WTC11 (cell line): Measurements from ENCODE around the gene EYA2.

Experiments
- CBFB ChIP-seq: sonication (generic); formaldehyde crosslinking; IDR thresholded peaks from 2 replicates; pipeline ENCODE4 v1.8.1; 2022; ENCODE audit warnings: mild to moderate bottlenecking, low read depth, missing genetic modification reagents
- CREM ChIP-seq: sonication (generic); formaldehyde crosslinking; IDR thresholded peaks from 2 replicates; pipeline ENCODE4 v1.8.1; 2022; ENCODE audit warnings: mild to moderate bottlenecking, missing genetic modification reagents, moderate library complexity
- NFATC4 ChIP-seq: fragments of 250-450 bp; sonication (Bioruptor Pico); IDR thresholded peaks from 2 replicates; pipeline ENCODE4 v1.9.0; 2021; ENCODE audit warnings: mild to moderate bottlenecking
- NFYB ChIP-seq: sonication (generic); formaldehyde crosslinking; conservative IDR thresholded peaks from 2 replicates; pipeline ENCODE4 v1.8.0; 2022; ENCODE audit warnings: low read depth, missing genetic modification reagents
- NR3C1 ChIP-seq: sonication (generic); formaldehyde crosslinking; conservative IDR thresholded peaks from 2 replicates; pipeline ENCODE4 v1.8.1; 2023; ENCODE audit warnings: low read depth, mild to moderate bottlenecking, missing genetic modification reagents
- SP1 ChIP-seq: sonication (generic); formaldehyde crosslinking; conservative IDR thresholded peaks from 2 replicates; pipeline ENCODE4 v1.8.1; 2022; ENCODE audit warnings: missing genetic modification reagents
- TCF7 ChIP-seq: sonication (generic); formaldehyde crosslinking; IDR thresholded peaks from 2 replicates; pipeline ENCODE4 v1.8.0; 2022; ENCODE audit warnings: mild to moderate bottlenecking, low read depth, missing genetic modification reagents, moderate library complexity
- ZNF138 ChIP-seq: sonication (generic); formaldehyde crosslinking; conservative IDR thresholded peaks from 2 replicates; pipeline ENCODE4 v1.8.1; 2022; ENCODE audit warnings: mild to moderate bottlenecking, moderate library complexity, missing genetic modification reagents
- TF ChIP-seq, protein P1 (sequence below): sonication (generic); formaldehyde crosslinking; IDR thresholded peaks from 2 replicates; pipeline ENCODE4 v1.8.0; 2022; ENCODE audit warnings: missing genetic modification reagents
- TF ChIP-seq, protein P2 (sequence below): fragments of 200-600 bp; IDR thresholded peaks from 2 replicates; pipeline ENCODE4 v1.8.0; 2022; ENCODE audit warnings: antibody characterized with exemption
- TF ChIP-seq, protein P3 (sequence below): sonication (generic); formaldehyde crosslinking; IDR thresholded peaks from 2 replicates; pipeline ENCODE4 v1.8.0; 2022; ENCODE audit warnings: mild to moderate bottlenecking, missing genetic modification reagents
- TF ChIP-seq, protein P4 (sequence below): sonication (generic); formaldehyde crosslinking; IDR thresholded peaks from 2 replicates; pipeline ENCODE4 v1.8.1; 2022; ENCODE audit warnings: low read depth, mild to moderate bottlenecking, moderate library complexity, missing genetic modification reagents, borderline replicate concordance
- TF ChIP-seq, protein P5 (sequence below): sonication (generic); formaldehyde crosslinking; conservative IDR thresholded peaks from 2 replicates; pipeline ENCODE4 v1.8.1; 2022; ENCODE audit warnings: mild to moderate bottlenecking, missing genetic modification reagents
- TF ChIP-seq, protein P6 (sequence below): sonication (generic); formaldehyde crosslinking; IDR thresholded peaks from 2 replicates; pipeline ENCODE4 v1.8.1; 2022; ENCODE audit warnings: low read depth, missing genetic modification reagents, borderline replicate concordance

DNA sequence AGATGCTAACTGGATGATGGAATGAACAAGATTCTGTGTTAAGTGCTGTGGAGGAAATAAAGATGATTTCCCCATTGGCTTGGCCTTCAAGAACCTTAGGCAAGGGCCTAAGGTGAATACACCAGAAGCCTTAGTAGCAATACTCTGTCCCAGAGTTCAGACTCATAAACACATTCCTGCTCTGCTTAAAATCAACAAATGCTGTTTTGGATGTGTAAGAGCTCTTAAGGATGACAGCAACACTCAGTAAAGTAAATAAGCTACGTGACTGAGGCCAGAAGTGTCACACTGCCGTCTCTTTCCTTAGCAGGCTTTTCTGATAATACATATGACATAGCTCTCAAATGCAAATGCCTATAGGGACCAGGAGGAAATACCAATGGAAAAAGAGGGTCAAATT, 90.6 kb downstream of the EYA2 start:
- no peak for TF ChIP-seq CREM
- TF ChIP-seq, protein P1, sequence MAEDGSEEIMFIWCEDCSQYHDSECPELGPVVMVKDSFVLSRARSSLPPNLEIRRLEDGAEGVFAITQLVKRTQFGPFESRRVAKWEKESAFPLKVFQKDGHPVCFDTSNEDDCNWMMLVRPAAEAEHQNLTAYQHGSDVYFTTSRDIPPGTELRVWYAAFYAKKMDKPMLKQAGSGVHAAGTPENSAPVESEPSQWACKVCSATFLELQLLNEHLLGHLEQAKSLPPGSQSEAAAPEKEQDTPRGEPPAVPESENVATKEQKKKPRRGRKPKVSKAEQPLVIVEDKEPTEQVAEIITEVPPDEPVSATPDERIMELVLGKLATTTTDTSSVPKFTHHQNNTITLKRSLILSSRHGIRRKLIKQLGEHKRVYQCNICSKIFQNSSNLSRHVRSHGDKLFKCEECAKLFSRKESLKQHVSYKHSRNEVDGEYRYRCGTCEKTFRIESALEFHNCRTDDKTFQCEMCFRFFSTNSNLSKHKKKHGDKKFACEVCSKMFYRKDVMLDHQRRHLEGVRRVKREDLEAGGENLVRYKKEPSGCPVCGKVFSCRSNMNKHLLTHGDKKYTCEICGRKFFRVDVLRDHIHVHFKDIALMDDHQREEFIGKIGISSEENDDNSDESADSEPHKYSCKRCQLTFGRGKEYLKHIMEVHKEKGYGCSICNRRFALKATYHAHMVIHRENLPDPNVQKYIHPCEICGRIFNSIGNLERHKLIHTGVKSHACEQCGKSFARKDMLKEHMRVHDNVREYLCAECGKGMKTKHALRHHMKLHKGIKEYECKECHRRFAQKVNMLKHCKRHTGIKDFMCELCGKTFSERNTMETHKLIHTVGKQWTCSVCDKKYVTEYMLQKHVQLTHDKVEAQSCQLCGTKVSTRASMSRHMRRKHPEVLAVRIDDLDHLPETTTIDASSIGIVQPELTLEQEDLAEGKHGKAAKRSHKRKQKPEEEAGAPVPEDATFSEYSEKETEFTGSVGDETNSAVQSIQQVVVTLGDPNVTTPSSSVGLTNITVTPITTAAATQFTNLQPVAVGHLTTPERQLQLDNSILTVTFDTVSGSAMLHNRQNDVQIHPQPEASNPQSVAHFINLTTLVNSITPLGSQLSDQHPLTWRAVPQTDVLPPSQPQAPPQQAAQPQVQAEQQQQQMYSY: no peak
- TF ChIP-seq, protein P2, sequence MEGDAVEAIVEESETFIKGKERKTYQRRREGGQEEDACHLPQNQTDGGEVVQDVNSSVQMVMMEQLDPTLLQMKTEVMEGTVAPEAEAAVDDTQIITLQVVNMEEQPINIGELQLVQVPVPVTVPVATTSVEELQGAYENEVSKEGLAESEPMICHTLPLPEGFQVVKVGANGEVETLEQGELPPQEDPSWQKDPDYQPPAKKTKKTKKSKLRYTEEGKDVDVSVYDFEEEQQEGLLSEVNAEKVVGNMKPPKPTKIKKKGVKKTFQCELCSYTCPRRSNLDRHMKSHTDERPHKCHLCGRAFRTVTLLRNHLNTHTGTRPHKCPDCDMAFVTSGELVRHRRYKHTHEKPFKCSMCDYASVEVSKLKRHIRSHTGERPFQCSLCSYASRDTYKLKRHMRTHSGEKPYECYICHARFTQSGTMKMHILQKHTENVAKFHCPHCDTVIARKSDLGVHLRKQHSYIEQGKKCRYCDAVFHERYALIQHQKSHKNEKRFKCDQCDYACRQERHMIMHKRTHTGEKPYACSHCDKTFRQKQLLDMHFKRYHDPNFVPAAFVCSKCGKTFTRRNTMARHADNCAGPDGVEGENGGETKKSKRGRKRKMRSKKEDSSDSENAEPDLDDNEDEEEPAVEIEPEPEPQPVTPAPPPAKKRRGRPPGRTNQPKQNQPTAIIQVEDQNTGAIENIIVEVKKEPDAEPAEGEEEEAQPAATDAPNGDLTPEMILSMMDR: no peak
- TF ChIP-seq NFATC4 (CRISPR knock-in tag): no peak
- TF ChIP-seq TCF7 (CRISPR knock-in tag): no peak
- no peak for TF ChIP-seq SP1 (CRISPR knock-in tag)
- TF ChIP-seq, protein P3, sequence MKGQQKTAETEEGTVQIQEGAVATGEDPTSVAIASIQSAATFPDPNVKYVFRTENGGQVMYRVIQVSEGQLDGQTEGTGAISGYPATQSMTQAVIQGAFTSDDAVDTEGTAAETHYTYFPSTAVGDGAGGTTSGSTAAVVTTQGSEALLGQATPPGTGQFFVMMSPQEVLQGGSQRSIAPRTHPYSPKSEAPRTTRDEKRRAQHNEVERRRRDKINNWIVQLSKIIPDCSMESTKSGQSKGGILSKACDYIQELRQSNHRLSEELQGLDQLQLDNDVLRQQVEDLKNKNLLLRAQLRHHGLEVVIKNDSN (CRISPR knock-in tag): no peak
- no peak for TF ChIP-seq NR3C1
- TF ChIP-seq, protein P4, sequence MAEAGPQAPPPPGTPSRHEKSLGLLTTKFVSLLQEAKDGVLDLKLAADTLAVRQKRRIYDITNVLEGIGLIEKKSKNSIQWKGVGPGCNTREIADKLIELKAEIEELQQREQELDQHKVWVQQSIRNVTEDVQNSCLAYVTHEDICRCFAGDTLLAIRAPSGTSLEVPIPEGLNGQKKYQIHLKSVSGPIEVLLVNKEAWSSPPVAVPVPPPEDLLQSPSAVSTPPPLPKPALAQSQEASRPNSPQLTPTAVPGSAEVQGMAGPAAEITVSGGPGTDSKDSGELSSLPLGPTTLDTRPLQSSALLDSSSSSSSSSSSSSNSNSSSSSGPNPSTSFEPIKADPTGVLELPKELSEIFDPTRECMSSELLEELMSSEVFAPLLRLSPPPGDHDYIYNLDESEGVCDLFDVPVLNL (CRISPR knock-in tag): no peak
- TF ChIP-seq NFYB (CRISPR knock-in tag): no peak
- no peak for TF ChIP-seq CBFB (CRISPR knock-in tag)
- TF ChIP-seq ZNF138: no peak
- TF ChIP-seq, protein P5, sequence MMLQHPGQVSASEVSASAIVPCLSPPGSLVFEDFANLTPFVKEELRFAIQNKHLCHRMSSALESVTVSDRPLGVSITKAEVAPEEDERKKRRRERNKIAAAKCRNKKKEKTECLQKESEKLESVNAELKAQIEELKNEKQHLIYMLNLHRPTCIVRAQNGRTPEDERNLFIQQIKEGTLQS (CRISPR knock-in tag): no peak
- TF ChIP-seq, protein P6, sequence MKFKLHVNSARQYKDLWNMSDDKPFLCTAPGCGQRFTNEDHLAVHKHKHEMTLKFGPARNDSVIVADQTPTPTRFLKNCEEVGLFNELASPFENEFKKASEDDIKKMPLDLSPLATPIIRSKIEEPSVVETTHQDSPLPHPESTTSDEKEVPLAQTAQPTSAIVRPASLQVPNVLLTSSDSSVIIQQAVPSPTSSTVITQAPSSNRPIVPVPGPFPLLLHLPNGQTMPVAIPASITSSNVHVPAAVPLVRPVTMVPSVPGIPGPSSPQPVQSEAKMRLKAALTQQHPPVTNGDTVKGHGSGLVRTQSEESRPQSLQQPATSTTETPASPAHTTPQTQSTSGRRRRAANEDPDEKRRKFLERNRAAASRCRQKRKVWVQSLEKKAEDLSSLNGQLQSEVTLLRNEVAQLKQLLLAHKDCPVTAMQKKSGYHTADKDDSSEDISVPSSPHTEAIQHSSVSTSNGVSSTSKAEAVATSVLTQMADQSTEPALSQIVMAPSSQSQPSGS: no peak
